GM12874 (cell line): Measurements from ENCODE around the gene PITPNM3.

Experiments
- CTCF ChIP-seq: IDR thresholded peaks from 2 replicates; pipeline ENCODE4 v1.5.1; 2011; ENCODE audit warnings: low read depth, mild to moderate bottlenecking, control low read depth, low read length, moderate library complexity; ENCODE audit not compliant: insufficient read depth

Gene PITPNM3

DNA sequence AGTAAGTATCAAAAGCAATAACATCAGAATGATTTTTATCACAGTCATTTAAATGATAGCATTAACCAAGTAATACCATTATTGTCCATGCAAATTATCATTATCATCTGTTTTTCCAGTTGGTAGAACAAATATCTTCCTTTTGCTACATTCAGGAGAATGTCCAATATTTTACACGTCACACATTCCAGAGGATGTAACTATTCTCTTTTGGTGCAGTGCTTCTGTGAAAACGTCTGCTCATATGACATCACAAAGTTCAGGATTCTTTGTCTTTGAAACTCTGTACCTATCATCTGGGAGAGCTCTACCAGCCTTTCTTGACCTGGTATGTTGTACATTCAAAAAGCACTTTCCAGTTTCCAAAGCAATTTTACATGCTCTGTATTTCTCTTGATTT, 40.2 kb upstream of the PITPNM3 start:
- TF ChIP-seq CTCF: no peak

DNA sequence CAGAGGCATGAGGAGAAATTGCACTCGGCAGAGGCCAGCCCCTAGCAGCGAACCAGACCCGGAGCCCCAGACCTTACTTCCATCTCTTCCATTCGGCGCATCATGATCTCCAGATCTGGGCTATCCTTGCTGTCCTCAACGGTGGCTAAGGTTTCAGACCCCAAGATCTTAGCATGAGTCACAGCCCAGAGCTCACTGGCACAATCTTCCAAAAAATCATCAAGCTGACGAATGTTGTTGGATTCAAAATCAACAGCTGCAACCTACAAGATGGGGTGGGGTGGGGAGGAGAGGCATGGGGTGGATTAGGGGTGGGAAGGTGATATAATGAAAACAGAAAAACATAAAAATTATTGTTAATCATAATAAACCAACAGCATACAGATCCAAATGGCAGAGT, 39.7 kb upstream of the PITPNM3 start:
- TF ChIP-seq CTCF: no peak

DNA sequence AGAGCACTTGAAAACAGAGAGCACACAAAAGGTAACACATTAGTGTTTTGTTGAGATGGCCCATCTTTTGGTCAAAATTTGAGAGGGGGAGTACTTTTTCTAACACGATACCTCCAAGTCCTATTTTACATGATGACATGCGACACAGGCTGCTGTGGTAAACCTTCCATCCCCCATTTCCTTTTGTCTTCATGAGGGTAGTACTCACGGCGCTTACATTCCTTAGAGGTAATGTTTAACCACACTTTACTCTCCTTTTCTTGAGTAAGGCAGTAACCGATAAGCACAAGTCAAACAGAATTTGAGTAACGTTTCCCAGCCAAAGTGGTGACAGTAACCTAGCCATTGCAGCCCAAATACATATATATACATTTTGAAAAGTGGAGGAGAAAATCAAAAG, 35.8 kb upstream of the PITPNM3 start:
- TF ChIP-seq CTCF: no peak

GRCh38 chr17:6591599-6592158, 35.3 kb upstream of the PITPNM3 start:
- TF ChIP-seq CTCF: no peak

DNA sequence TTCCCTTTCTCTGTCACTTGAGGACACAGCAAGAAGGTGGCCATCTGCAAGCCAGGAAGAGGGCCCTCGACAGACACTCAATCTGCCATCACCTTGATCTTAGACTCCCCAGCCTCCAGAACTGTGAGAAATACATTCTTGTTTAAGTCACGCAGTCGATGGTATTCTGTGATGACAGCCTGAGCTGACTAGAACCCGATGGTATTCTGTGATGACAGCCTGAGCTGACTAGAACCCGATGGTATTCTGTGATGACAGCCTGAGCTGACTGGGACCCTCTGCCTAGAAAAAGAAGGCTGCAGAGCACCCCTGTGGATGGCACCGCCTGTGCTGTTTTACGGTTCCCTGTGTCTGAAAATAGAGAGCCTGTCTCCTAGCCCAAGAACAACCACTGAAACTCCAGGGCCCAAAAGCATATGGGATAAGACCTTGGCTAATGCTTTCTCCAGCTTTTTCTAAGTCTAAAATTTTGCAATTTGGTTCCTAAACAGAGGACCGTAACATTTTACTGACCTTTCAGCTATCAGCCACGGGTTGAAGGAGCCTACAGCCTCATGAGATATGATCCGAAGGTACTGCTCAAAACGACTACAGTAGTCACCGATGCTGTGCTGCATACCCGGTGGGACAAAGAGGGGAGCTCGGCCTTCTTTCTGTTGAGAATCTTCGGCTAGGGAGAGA, 33.1 kb upstream of the PITPNM3 start:
- TF ChIP-seq CTCF: no peak

DNA sequence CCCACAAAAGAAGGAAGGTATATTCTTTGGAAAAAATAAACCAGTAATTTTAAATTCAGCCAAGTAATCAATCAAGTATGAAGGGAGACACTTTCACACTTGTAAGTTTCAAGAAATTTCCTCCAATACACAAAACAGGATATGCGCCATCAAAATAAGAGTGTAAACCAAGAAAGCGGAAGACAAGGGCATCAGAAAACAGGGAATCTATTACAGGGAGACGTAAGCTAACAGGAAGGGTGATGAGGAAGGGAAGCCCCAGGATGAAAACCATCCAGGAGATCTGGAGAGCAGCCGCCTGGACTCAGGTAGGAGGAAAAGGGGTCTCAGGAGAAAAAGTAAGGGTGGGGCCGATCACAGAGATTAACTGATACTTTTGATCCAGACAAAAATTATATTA, 31.8 kb upstream of the PITPNM3 start:
- no peak for TF ChIP-seq CTCF

DNA sequence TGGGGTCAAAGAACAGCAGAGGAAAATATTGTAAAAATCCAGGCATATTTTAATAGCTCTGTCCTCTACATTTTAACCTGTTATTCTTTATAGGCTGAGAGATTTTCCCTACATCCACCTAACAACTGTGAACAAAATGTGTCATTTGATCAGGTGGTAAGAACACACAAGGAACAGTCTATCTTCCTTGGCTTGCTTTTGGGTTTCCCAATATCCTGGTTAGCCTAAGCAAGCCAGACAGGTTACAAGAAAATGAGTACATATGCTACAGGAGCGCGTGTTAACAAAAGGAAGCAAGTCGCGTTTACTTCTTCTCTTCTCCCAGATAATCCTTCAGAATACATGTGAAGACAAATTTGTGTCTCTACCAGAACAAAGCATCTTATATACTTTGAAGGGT, 31.0 kb upstream of the PITPNM3 start:
- TF ChIP-seq CTCF: no peak
